Vagina (tissue), 2 donors: ENCODE results near the gene MYO15B.

Source experiments
- POLR2A ChIP-seq, 2 donors: fragments of 450-650 bp; IDR thresholded peaks; one replicate each; pipeline ENCODE4 v1.6.1; 2017; ENCODE audit warnings: antibody characterized with exemption in 2 of 2, mild to moderate bottlenecking in 2 of 2, moderate library complexity in 2 of 2
- TF ChIP-seq, protein P1 (sequence below), 3 experiments: fragments of 450-650 bp in 2 of 3; fragments of 200-600 bp in 1 of 3; sonication (generic) in 1 of 3; IDR thresholded peaks; one replicate each; pipeline ENCODE4 v1.5.1; 2017 to 2019; ENCODE audit warnings: antibody characterized with exemption in 3 of 3, mild to moderate bottlenecking in 2 of 3, moderate library complexity in 2 of 3

DNA sequence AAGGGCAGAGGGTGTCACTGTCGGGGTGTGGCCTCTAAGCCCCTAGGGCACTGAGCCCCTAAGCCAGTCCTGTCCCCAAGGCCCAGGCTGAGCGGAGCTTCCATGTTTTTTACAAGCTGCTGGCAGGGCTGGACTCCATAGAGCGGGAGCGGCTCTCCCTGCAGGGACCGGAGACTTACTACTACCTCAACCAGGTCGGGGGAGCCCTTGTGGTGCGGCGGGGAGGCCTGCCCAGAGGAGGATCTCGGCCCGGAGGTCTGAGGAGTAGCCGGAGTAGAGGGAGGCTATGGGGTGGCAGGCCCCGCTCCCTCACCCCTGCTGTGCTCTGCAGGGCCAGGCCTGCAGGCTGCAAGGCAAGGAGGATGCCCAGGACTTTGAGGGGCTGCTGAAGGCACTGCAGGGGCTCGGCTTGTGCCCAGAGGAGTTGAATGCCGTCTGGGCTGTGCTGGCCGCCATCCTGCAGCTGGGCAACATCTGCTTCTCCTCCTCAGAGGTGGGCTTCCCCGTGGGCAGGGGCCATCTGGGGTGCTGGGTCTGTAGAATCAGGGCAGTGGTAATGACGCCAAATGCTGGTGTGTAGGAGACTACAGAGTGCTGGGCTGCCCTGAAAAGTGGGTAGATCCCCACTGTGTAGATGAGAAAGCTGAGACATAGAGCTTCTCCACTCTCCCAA is 4.9 kb downstream of the MYO15B start:
- TF ChIP-seq, protein P1, sequence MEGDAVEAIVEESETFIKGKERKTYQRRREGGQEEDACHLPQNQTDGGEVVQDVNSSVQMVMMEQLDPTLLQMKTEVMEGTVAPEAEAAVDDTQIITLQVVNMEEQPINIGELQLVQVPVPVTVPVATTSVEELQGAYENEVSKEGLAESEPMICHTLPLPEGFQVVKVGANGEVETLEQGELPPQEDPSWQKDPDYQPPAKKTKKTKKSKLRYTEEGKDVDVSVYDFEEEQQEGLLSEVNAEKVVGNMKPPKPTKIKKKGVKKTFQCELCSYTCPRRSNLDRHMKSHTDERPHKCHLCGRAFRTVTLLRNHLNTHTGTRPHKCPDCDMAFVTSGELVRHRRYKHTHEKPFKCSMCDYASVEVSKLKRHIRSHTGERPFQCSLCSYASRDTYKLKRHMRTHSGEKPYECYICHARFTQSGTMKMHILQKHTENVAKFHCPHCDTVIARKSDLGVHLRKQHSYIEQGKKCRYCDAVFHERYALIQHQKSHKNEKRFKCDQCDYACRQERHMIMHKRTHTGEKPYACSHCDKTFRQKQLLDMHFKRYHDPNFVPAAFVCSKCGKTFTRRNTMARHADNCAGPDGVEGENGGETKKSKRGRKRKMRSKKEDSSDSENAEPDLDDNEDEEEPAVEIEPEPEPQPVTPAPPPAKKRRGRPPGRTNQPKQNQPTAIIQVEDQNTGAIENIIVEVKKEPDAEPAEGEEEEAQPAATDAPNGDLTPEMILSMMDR (IDR thresholded peaks at IDR 0.05): no peak
- TF ChIP-seq POLR2A (IDR thresholded peaks at IDR 0.05): no peak
